MG63 (cell line): ENCODE data around the gene SYT8. TPM values are rescaled to one million over a fixed set of nuclear protein-coding genes. Genes with fewer than 3 reads are reported as not detected.

Experiments used
- DNase-seq: peaks from one replicate; pipeline ENCODE4 v3.0.0-alpha.2; 2020
- H3K27me3 ChIP-seq: fragments of 250-450 bp; sonication (Bioruptor Pico); 2 replicates; pipeline ENCODE4 v1.5.1; 2020; ENCODE audit warnings: mild to moderate bottlenecking, moderate library complexity
- H3K36me3 ChIP-seq: fragments of 250-450 bp; sonication (Bioruptor Pico); 2 replicates; pipeline ENCODE4 v1.5.1; 2020; ENCODE audit warnings: mild to moderate bottlenecking, moderate library complexity
- H3K4me3 ChIP-seq: fragments of 250-450 bp; sonication (Bioruptor Pico); 2 replicates; pipeline ENCODE4 v1.5.1; 2020; ENCODE audit warnings: mild to moderate bottlenecking, moderate library complexity
- H3K9me3 ChIP-seq: fragments of 250-450 bp; sonication (Bioruptor Pico); 2 replicates; pipeline ENCODE4 v1.5.1; 2020; ENCODE audit warnings: mild to moderate bottlenecking, moderate library complexity
- total RNA-seq: library from RNA; depleted of rRNA; stranded (reverse); fragments of >200 nt; shearing (Covaris generic); gene quantifications from 2 replicates; pipeline ENCODE4 v1.2.3, GENCODE V29; 2014; ENCODE audit warnings: low replicate concordance

SYT8 gene
- total RNA-seq, 1 experiment from 2014 or later = not detected

- Histone ChIP-seq H3K27me3 (no peaks in the 10 kb centered on the region), H3K9me3 (no peaks in the 10 kb centered on the region), H3K4me3 (no peak overlapping the region), H3K36me3 (no peaks in the 10 kb centered on the region)
- no peak for DNase-seq
Observed at GRCh38 chr11:1847926-1848639, 13.3 kb downstream of the SYT8 start.

- H3K36me3 ChIP-seq = no peaks in the 10 kb centered on the region
- no peak overlapping the region for H3K4me3 ChIP-seq
- no peaks in the 10 kb centered on the region for H3K27me3 ChIP-seq
Observed at GRCh38 chr11:1848640-1849430, 14.0 kb downstream of the SYT8 start.

GRCh38 chr11:1851468-1852180 is 16.8 kb downstream of the SYT8 start:
- Histone ChIP-seq H3K9me3 (no peaks in the 10 kb centered on the region), H3K4me3 (no peak overlapping the region), H3K27me3 (no peaks in the 10 kb centered on the region), H3K36me3 (no peaks in the 10 kb centered on the region)
- DNase-seq = no peak

More at GRCh38 chr11:1848640-1849430, 14.0 kb downstream of the SYT8 start:
- no peak for DNase-seq
- no peaks in the 10 kb centered on the region for H3K9me3 ChIP-seq

- no peaks in the 10 kb centered on the region for H3K27me3 ChIP-seq
- no peaks in the 10 kb centered on the region for H3K36me3 ChIP-seq
- no peaks in the 10 kb centered on the region for H3K9me3 ChIP-seq
- no peak for DNase-seq
- H3K4me3 ChIP-seq = no peak overlapping the region
Observed at GRCh38 chr11:1852271-1852876, 17.6 kb downstream of the SYT8 start.

- no peaks in the 10 kb centered on the region for H3K27me3 ChIP-seq
- no peak for DNase-seq
- H3K36me3 ChIP-seq = no peaks in the 10 kb centered on the region
- H3K4me3 ChIP-seq = no peak within 1 kb of the TSS
- H3K9me3 ChIP-seq = no peaks in the 10 kb centered on the region
Observed at GRCh38 chr11:1852877-1853276, 18.1 kb downstream of the SYT8 start, which contains the start of gene LSP1. Gene LSP1, plus strand, starts transcription at chr11:1853084. Its CDS starts 61 bp downstream, at chr11:1853145.

GRCh38 chr11:1853376-1854131 is 18.8 kb downstream of the SYT8 start:
- H3K9me3 ChIP-seq = no peaks in the 10 kb centered on the region
- no peaks in the 10 kb centered on the region for H3K27me3 ChIP-seq
- no peak for DNase-seq
- no peaks in the 10 kb centered on the region for H3K36me3 ChIP-seq
- no peak overlapping the region for H3K4me3 ChIP-seq

- H3K36me3 ChIP-seq = no peaks in the 10 kb centered on the region
- H3K27me3 ChIP-seq = no peaks in the 10 kb centered on the region
- no peaks in the 10 kb centered on the region for H3K9me3 ChIP-seq
- DNase-seq = no peak
- H3K4me3 ChIP-seq = no peak overlapping the region
Observed at GRCh38 chr11:1854132-1854948, 19.6 kb downstream of the SYT8 start.

GRCh38 chr11:1854949-1855885 is 20.4 kb downstream of the SYT8 start:
- no peaks in the 10 kb centered on the region for H3K36me3 ChIP-seq
- H3K9me3 ChIP-seq = no peaks in the 10 kb centered on the region
- H3K27me3 ChIP-seq = no peaks in the 10 kb centered on the region
- H3K4me3 ChIP-seq = no peak overlapping the region
- DNase-seq = no peak

GRCh38 chr11:1855886-1856265 is 21.1 kb downstream of the SYT8 start:
- no peaks in the 10 kb centered on the region for H3K36me3 ChIP-seq
- no peaks in the 10 kb centered on the region for H3K9me3 ChIP-seq
- H3K27me3 ChIP-seq = no peaks in the 10 kb centered on the region
- no peak overlapping the region for H3K4me3 ChIP-seq
- no peak for DNase-seq

- no peak for DNase-seq
- 0 out of 2 replicates have a peak, but pooled peaks cover 3% of the 10 kb centered on the region for H3K27me3 ChIP-seq
- H3K36me3 ChIP-seq = no peaks in the 10 kb centered on the region
- H3K9me3 ChIP-seq = no peaks in the 10 kb centered on the region
- H3K4me3 ChIP-seq = no peak overlapping the region
Observed at GRCh38 chr11:1856306-1857005, 21.7 kb downstream of the SYT8 start.

GRCh38 chr11:1857064-1857463 is 22.3 kb downstream of the SYT8 start:
- 0 out of 2 replicates have a peak, but pooled peaks cover 3% of the 10 kb centered on the region for H3K27me3 ChIP-seq
- H3K9me3 ChIP-seq = no peaks in the 10 kb centered on the region
- no peak overlapping the region for H3K4me3 ChIP-seq
- DNase-seq = no peak
- H3K36me3 ChIP-seq = no peaks in the 10 kb centered on the region

GRCh38 chr11:1858154-1858553 is 23.4 kb downstream of the SYT8 start:
- no peak for DNase-seq
- Histone ChIP-seq H3K4me3 (no peak overlapping the region), H3K36me3 (no peaks in the 10 kb centered on the region), H3K9me3 (no peaks in the 10 kb centered on the region), H3K27me3 (0 out of 2 replicates have a peak, but pooled peaks cover 3% of the 10 kb centered on the region)

GRCh38 chr11:1858576-1858975 is 23.8 kb downstream of the SYT8 start:
- DNase-seq = no peak
- Histone ChIP-seq H3K36me3 (no peaks in the 10 kb centered on the region), H3K27me3 (0 out of 2 replicates have a peak, but pooled peaks cover 3% of the 10 kb centered on the region), H3K9me3 (no peaks in the 10 kb centered on the region), H3K4me3 (no peak overlapping the region)

GRCh38 chr11:1859004-1859403 is 24.2 kb downstream of the SYT8 start:
- H3K27me3 ChIP-seq = 0 out of 2 replicates have a peak, but pooled peaks cover 3% of the 10 kb centered on the region
- DNase-seq = no peak
- H3K4me3 ChIP-seq = no peak overlapping the region
- H3K36me3 ChIP-seq = no peaks in the 10 kb centered on the region
- H3K9me3 ChIP-seq = no peaks in the 10 kb centered on the region
